ENCODE measurements around the gene KCNK1.

DNA sequence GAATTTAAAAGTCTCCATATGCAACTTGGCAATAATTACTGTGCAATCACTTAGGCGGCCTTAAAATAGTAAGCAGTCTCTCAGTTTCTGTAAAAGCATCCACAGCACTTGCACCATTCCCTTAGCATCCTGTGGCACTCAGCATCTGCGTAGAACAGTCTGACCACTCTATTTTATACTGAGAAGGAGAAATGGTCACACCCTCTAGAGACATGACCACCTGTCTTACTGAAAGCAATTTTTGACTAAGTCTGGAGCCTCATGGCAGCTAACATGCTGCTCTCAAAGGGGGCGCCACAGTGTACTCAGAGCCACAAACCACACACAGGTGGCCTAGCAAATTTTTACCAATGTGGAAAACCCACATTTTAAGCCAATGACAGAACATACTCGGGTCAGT, 62.0 kb downstream of the KCNK1 start:
- no peak for TF ChIP-seq EZH2 (IDR thresholded peaks at IDR 0.05; ENCODE audit: low read depth)
- TF ChIP-seq, protein P1, sequence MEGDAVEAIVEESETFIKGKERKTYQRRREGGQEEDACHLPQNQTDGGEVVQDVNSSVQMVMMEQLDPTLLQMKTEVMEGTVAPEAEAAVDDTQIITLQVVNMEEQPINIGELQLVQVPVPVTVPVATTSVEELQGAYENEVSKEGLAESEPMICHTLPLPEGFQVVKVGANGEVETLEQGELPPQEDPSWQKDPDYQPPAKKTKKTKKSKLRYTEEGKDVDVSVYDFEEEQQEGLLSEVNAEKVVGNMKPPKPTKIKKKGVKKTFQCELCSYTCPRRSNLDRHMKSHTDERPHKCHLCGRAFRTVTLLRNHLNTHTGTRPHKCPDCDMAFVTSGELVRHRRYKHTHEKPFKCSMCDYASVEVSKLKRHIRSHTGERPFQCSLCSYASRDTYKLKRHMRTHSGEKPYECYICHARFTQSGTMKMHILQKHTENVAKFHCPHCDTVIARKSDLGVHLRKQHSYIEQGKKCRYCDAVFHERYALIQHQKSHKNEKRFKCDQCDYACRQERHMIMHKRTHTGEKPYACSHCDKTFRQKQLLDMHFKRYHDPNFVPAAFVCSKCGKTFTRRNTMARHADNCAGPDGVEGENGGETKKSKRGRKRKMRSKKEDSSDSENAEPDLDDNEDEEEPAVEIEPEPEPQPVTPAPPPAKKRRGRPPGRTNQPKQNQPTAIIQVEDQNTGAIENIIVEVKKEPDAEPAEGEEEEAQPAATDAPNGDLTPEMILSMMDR (conservative IDR thresholded peaks at IDR 0.05), result no peak
